Left renal cortex interstitium (tissue), 4 donors: ENCODE measurements around the gene LDLRAD4. TPM values are rescaled to one million over a fixed set of nuclear protein-coding genes. Genes with fewer than 3 reads are reported as not detected.

Experiments used
- DNase-seq, 4 donors: peaks; one replicate each; pipeline ENCODE4 v3.0.0-alpha.2; 2013; ENCODE audit warnings: low read depth in 4 of 4, low spot score in 2 of 4, missing footprints in 1 of 4
- polyA plus RNA-seq, 4 donors: library from polyadenylated mRNA; unstranded; fragments of 120-200 nt; gene quantifications; one replicate each; pipeline ENCODE4 v1.2.1, GENCODE V29; 2013; ENCODE audit not compliant: insufficient read length in 4 of 4

LDLRAD4 gene
- polyA plus RNA-seq, 4 donors: 10.3 to 12.7 (median 12.3) TPM

GRCh38 chr18:13551841-13552733, 333.5 kb downstream of the LDLRAD4 start:
- no peak for DNase-seq

GRCh38 chr18:13553449-13553848, 334.9 kb downstream of the LDLRAD4 start:
- no peak for DNase-seq

- no peak for DNase-seq
Measured at GRCh38 chr18:13555192-13555591, 336.6 kb downstream of the LDLRAD4 start.

DNA sequence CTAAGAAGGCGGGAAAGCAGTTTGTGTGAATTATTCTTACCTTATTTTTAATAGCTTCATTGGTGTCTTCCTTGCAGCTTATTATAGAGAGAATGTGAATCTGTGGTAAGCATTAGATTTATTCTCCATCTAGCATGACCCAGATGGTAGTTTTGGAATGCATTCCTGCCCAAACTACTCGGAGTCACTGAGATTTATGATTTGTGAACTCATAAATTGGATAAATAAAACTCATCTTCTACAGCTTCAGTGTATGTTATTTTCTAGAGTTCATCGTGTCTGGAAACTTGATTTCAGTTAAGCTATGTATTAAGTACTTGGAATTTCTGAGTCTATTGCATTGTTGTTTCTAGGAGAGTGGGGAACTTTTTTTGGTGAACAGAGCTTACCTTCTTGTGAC, 337.3 kb downstream of the LDLRAD4 start:
- no peak for DNase-seq

GRCh38 chr18:13556502-13556901, 337.9 kb downstream of the LDLRAD4 start:
- no peak for DNase-seq

DNA sequence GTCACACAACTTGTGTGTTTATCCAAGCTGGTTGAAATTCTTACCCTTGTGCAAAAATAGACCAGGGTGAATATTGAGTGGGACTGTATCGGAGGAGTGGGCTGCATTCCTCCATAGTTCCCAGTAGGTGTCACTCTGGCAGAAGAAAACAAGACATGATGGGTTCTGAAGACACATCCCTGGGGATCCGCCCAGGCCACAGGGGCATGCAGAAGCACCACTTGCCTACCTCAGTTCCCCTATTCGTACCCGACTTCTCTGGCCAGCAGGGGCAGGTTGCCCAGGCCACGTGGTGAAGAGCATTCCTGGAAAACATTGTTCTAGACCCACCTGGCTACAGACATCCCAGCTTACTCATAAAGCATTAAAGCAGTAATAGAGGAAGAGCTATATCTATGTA, 339.6 kb downstream of the LDLRAD4 start:
- DNase-seq: no peak

- DNase-seq: no peak
Measured at GRCh38 chr18:13558790-13559189, 340.2 kb downstream of the LDLRAD4 start.

- DNase-seq: no peak
Measured at GRCh38 chr18:13559754-13560153, 341.2 kb downstream of the LDLRAD4 start.

- no peak for DNase-seq
Measured at GRCh38 chr18:13560306-13560705, 341.7 kb downstream of the LDLRAD4 start.

DNA sequence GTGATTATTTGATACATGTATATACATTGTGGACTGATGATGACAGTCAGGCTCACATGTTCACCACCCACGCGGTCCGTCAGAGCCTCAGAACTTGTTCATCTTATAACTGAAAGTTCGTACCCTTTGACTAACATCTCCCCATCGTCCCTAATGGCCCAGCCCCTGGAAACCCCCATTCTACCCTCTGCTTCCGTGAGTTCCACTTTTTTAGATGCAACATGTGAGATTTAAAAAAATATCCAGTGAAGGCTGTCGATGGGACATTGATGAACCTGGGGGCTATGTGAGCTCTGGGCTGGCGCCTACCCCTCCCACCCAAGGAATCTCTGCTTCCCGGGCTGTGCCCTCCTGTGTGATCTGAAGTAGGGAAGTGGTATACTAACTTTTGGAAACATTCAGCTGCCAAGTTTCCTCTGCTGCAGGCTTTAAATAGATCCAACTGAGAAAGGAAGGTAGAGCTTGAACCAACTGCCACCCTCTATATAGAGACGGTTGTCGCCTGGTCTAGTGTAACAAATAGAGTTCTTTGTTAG, 344.0 kb downstream of the LDLRAD4 start:
- no peak for DNase-seq

- DNase-seq: no peak
Measured at GRCh38 chr18:13563390-13563805, 344.8 kb downstream of the LDLRAD4 start.

DNA sequence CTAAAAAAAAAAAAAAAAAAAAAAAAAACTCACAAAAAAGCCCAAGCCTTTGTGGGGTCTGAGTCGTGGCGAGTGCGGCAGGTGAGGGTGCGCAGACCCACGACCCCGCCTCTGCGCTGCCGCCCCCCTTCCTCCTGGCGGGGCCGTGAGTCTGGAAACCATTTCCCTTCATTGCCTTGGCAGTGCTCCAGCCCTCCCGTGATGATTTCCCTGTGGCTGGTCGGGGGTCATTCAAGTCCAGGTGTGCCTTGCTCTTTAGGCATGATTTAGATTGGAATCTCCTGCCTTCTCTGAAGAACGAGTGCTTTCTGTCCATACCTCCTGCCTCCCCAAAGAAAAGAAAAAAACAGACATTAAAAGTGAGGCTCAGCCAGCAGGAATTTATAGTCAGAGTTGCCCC, 346.0 kb downstream of the LDLRAD4 start:
- DNase-seq: no peak

- no peak for DNase-seq
Measured at GRCh38 chr18:13565228-13565627, 346.7 kb downstream of the LDLRAD4 start.

- DNase-seq: no peak
Measured at GRCh38 chr18:13566941-13567746, 348.6 kb downstream of the LDLRAD4 start.

GRCh38 chr18:13568443-13569392, 350.2 kb downstream of the LDLRAD4 start:
- DNase-seq: no peak

GRCh38 chr18:13570216-13570615, 351.7 kb downstream of the LDLRAD4 start:
- DNase-seq: no peak

DNA sequence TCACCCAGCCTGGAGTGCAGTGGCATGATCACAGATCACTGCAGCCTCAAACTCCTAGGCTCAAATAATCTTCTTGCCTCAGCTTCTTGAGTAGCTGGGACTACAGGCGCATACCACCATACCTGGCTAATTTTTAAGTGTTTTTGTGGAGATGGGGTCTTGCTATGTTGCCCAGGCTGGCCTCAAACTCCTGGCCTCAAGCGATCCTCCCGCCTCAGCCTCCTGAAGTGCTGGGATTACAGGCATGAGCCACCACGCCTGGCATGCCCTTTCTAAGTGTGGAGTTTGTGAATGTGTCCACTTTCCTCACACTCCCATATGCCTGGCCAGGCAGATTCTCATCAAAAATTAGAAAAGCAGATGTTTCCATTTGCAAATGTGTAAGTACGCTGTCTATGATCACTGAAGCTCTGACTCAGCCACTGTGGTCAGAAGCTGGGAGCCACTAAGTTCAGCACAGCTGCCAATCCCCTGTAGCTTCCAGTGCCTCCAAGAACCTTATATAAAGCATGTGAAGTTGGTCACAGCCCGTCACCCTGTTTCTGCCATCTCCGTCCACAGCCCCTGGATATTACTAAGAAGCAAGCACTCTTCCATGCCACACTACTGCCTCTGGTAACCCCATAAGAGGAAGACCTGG, 352.4 kb downstream of the LDLRAD4 start:
- no peak for DNase-seq

DNA sequence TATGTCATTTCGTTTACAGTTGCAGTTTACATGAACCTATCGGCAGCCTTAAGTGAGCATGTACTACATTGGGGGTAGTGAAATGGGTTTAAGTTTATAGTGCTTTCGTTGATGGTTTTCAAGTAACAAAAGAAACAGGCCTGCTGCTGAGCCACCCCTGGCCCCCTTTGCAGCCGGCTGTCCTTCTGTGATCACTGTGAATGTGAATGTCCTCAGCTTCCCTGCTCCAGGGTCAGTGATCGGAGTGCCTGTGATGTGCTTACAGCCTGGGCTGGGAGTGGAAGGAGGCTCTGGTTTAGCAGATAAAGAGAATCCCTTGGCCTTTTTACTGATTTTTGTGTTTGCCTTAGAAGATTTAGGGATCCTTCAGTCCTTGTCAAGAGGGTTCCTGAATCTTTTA, 353.6 kb downstream of the LDLRAD4 start:
- no peak for DNase-seq

DNA sequence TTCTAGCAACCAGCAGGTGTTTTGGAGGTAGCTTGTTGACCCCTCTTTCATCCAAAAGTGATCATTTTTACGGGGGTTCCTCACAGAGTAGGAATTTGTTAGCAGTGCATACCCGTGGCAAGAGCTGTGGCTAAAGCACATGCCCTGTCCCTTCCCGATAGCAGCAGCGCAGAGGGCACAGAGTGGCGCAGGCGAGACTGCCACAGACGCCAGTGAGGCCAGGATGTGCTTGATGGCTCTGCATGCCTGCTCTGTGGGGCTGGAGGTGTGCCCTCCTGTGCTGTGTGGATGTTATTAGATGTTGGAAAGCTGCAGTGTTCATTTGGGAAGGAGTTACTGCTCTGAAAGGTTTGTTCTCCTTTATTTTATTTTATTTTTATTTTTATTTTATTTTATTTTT, 354.2 kb downstream of the LDLRAD4 start:
- no peak for DNase-seq

- no peak for DNase-seq
Measured at GRCh38 chr18:13573750-13574149, 355.2 kb downstream of the LDLRAD4 start.
